Peyer's patch (tissue), 4 donors: ENCODE data around the gene ZNF467. TPM values are rescaled to one million over a fixed set of nuclear protein-coding genes. Genes with fewer than 3 reads are reported as not detected.

Experiments
- DNase-seq, 3 donors: peaks; one replicate each; pipeline ENCODE4 v3.0.0-alpha.2; 2017 to 2019
- H3K27ac ChIP-seq, 4 donors: fragments of 200-600 bp; sonication (generic); one replicate each; pipeline ENCODE4 v1.5.1; 2016 to 2019
- H3K27me3 ChIP-seq, 2 donors: fragments of 200-600 bp; sonication (generic); one replicate each; pipeline ENCODE4 v1.5.1; 2019
- H3K36me3 ChIP-seq, 3 donors: fragments of 200-600 bp; sonication (generic); one replicate each; pipeline ENCODE4 v1.5.1; 2016 to 2019
- H3K4me1 ChIP-seq, 4 donors: fragments of 200-600 bp; sonication (generic); one replicate each; pipeline ENCODE4 v1.5.1; 2016 to 2019
- H3K4me3 ChIP-seq, 4 donors: fragments of 200-600 bp; sonication (generic); 1 replicate in 3 of 4; 2 replicates in 1 of 4; pipeline ENCODE4 v1.5.1; 2016 to 2019; ENCODE audit warnings: mild to moderate bottlenecking in 1 of 4
- H3K9me3 ChIP-seq, 4 donors: fragments of 200-600 bp; sonication (generic); one replicate each; pipeline ENCODE4 v1.5.1; 2016 to 2019; ENCODE audit warnings: mild to moderate bottlenecking in 1 of 4
- POLR2A ChIP-seq, 2 donors: fragments of 450-650 bp; IDR thresholded peaks; one replicate each; pipeline ENCODE4 v1.5.1; 2017; ENCODE audit warnings: antibody characterized with exemption in 2 of 2, mild to moderate bottlenecking in 2 of 2, moderate library complexity in 2 of 2
- total RNA-seq, 4 donors: library from RNA; depleted of rRNA; stranded (reverse); fragments of >200 nt; gene quantifications; one replicate each; pipeline ENCODE4 v1.1.0, GENCODE V29; 2016
- TF ChIP-seq, protein P1 (sequence below), 6 experiments: fragments of 450-650 bp in 4 of 6; fragments of 200-600 bp in 2 of 6; sonication (generic) in 1 of 6; IDR thresholded peaks; one replicate each; pipeline ENCODE4 v1.5.1; 2017 to 2019; ENCODE audit warnings: antibody characterized with exemption in 6 of 6, mild to moderate bottlenecking in 3 of 6, moderate library complexity in 1 of 6

ZNF467 gene
- total RNA-seq, 4 donors from 2014 or later, result 0.35 to 4.7 (median 3.1) TPM

GRCh38 chr7:149779502-149779805 lies 6.1 kb upstream of the ZNF467 start:
- Histone ChIP-seq H3K4me3 (no peak overlapping the region), H3K4me1 (peaks cover 0 to 4% (median 0%) of the 10 kb centered on the region in 4 donors), H3K36me3 (no peaks in the 10 kb centered on the region), H3K27me3 (no peaks in the 10 kb centered on the region), H3K27ac (no peak overlapping the region), H3K9me3 (no peaks in the 10 kb centered on the region)
- TF ChIP-seq, protein P1, sequence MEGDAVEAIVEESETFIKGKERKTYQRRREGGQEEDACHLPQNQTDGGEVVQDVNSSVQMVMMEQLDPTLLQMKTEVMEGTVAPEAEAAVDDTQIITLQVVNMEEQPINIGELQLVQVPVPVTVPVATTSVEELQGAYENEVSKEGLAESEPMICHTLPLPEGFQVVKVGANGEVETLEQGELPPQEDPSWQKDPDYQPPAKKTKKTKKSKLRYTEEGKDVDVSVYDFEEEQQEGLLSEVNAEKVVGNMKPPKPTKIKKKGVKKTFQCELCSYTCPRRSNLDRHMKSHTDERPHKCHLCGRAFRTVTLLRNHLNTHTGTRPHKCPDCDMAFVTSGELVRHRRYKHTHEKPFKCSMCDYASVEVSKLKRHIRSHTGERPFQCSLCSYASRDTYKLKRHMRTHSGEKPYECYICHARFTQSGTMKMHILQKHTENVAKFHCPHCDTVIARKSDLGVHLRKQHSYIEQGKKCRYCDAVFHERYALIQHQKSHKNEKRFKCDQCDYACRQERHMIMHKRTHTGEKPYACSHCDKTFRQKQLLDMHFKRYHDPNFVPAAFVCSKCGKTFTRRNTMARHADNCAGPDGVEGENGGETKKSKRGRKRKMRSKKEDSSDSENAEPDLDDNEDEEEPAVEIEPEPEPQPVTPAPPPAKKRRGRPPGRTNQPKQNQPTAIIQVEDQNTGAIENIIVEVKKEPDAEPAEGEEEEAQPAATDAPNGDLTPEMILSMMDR (IDR thresholded peaks at IDR 0.05), result no peak
- no peak for TF ChIP-seq POLR2A (IDR thresholded peaks at IDR 0.05)
- DNase-seq, result no peak

DNA sequence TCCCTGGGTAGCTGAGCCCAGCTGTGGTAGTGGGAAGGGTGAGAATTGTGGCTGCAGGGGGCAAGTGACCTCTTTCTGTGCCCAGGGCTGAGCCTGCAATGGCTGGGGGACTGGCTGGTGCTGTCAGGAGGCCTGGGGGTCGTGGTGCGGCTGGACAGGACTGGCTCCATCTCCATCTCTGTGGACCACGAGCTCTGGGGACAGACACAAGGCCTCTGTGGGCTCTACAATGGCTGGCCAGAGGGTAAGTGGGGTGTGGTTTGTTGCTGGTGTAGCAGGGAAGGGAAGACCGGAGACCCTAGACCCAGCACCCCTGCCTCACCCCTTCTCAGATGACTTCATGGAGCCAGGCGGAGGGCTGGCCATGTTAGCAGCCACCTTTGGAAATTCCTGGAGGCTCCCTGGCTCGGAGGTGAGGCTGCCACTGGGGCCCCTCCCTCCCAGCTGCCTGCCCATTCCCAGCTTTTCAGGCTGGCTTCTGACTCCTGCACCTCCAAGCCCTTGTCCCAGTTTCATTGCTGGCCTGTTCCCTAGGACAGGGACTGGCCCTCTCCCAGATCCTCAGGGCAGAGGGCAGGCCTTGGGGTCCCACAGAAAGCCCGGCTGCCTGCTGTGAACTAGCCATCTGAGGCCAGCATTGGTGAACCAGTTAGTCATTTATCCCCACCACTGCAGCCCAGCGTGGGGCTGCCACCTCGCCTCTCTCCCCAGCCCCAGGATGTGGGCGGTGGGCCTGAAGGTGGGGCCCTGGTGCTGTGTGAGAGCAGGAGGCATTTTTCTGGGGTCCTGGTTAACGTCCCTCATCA lies 5.5 kb upstream of the ZNF467 start:
- Histone ChIP-seq H3K4me3 (no peak overlapping the region), H3K27me3 (no peaks in the 10 kb centered on the region), H3K4me1 (peaks cover 0 to 10% (median under 1%) of the 10 kb centered on the region in 4 donors), H3K9me3 (no peaks in the 10 kb centered on the region), H3K27ac (no peak overlapping the region), H3K36me3 (no peaks in the 10 kb centered on the region)
- DNase-seq, result no peak
- TF ChIP-seq, protein P1 (IDR thresholded peaks at IDR 0.05), result no peak
- TF ChIP-seq POLR2A (IDR thresholded peaks at IDR 0.05), result no peak

GRCh38 chr7:149778327-149778637 lies 4.9 kb upstream of the ZNF467 start:
- TF ChIP-seq POLR2A (IDR thresholded peaks at IDR 0.05), result no peak
- TF ChIP-seq, protein P1 (IDR thresholded peaks at IDR 0.05), result no peak
- H3K36me3 ChIP-seq, result no peaks in the 10 kb centered on the region
- no peak for DNase-seq
- H3K4me1 ChIP-seq, result peaks cover 0 to 13% (median 3%) of the 10 kb centered on the region in 4 donors
- no peak overlapping the region for H3K27ac ChIP-seq
- no peaks in the 10 kb centered on the region for H3K9me3 ChIP-seq
- H3K27me3 ChIP-seq, result peaks cover 0 to under 1% of the 10 kb centered on the region in 2 donors
- no peak overlapping the region for H3K4me3 ChIP-seq

- no peak overlapping the region for H3K27ac ChIP-seq
- no peak for TF ChIP-seq POLR2A (IDR thresholded peaks at IDR 0.05)
- TF ChIP-seq, protein P1 (IDR thresholded peaks at IDR 0.05), result no peak
- DNase-seq, result no peak
Measured at GRCh38 chr7:149777551-149778326, 4.4 kb upstream of the ZNF467 start.

GRCh38 chr7:149776848-149777407 lies 3.5 kb upstream of the ZNF467 start:
- Histone ChIP-seq H3K27me3 (peaks cover 0 to 5% of the 10 kb centered on the region in 2 donors), H3K27ac (no peak overlapping the region), H3K9me3 (no peaks in the 10 kb centered on the region), H3K36me3 (no peaks in the 10 kb centered on the region), H3K4me3 (no peak overlapping the region), H3K4me1 (peaks cover 0 to 23% (median 5%) of the 10 kb centered on the region in 4 donors)
- TF ChIP-seq, protein P1 (IDR thresholded peaks at IDR 0.05), result no peak
- TF ChIP-seq POLR2A (IDR thresholded peaks at IDR 0.05), result no peak
- DNase-seq, result no peak

More at GRCh38 chr7:149777551-149778326, 4.4 kb upstream of the ZNF467 start:
- H3K4me3 ChIP-seq, result no peak overlapping the region
- H3K36me3 ChIP-seq, result no peaks in the 10 kb centered on the region
- no peaks in the 10 kb centered on the region for H3K9me3 ChIP-seq
- H3K4me1 ChIP-seq, result peaks cover 0 to 19% (median 5%) of the 10 kb centered on the region in 4 donors
- peaks cover 0 to 5% of the 10 kb centered on the region in 2 donors for H3K27me3 ChIP-seq
